GM23338 (cell line): ENCODE results near the gene ZFYVE28. TPM values are rescaled to one million over a fixed set of nuclear protein-coding genes. Genes with fewer than 3 reads are reported as not detected.

Experiments
- ATAC-seq: fragments of 200-7000 bp; cut with Tn5 transposase; 3 replicates; pipeline ENCODE4 v1.9.1; 2020
- DNase-seq: peaks from one replicate; pipeline ENCODE4 v3.0.0-alpha.2; 2015; ENCODE audit warnings: low spot score
- H2AFZ ChIP-seq: fragments of 200-600 bp; sonication (generic); 2 replicates; pipeline ENCODE4 v1.8.0; 2016; ENCODE audit warnings: antibody characterized with exemption, mild to moderate bottlenecking, moderate library complexity
- H3F3A ChIP-seq: fragments of 200-600 bp; sonication (generic); replicated peaks from 2 replicates; pipeline ENCODE4 v1.8.0; 2017; ENCODE audit warnings: antibody characterized with exemption, mixed run types, low read depth
- H3K27ac ChIP-seq: fragments of 200-600 bp; sonication (generic); 2 replicates; pipeline ENCODE4 v1.6.1; 2016; ENCODE audit warnings: low read depth
- H3K27me3 ChIP-seq: fragments of 200-600 bp; sonication (generic); 2 replicates; pipeline ENCODE4 v1.8.0; 2016; ENCODE audit warnings: mild to moderate bottlenecking, mixed run types, moderate library complexity; ENCODE audit not compliant: insufficient read depth
- H3K36me3 ChIP-seq: fragments of 200-600 bp; sonication (generic); 2 replicates; pipeline ENCODE4 v1.8.0; 2016; ENCODE audit warnings: mild to moderate bottlenecking; ENCODE audit not compliant: insufficient read depth
- H3K4me1 ChIP-seq: fragments of 200-600 bp; sonication (generic); 2 replicates; pipeline ENCODE4 v1.8.0; 2016; ENCODE audit warnings: mild to moderate bottlenecking, moderate library complexity; ENCODE audit not compliant: insufficient read depth
- H3K4me2 ChIP-seq: fragments of 200-600 bp; sonication (generic); 2 replicates; pipeline ENCODE4 v1.7.1; 2017; ENCODE audit warnings: mixed run types
- H3K4me3 ChIP-seq: fragments of 200-600 bp; sonication (generic); 2 replicates; pipeline ENCODE4 v1.6.1; 2016; ENCODE audit warnings: mixed run types
- H3K79me2 ChIP-seq: fragments of 200-600 bp; sonication (generic); replicated peaks from 2 replicates; pipeline ENCODE4 v1.8.0; 2017; ENCODE audit warnings: mild to moderate bottlenecking; ENCODE audit not compliant: insufficient read depth
- H3K9me2 ChIP-seq: fragments of 200-600 bp; sonication (generic); 2 replicates; pipeline ENCODE4 v1.8.0; 2017; ENCODE audit not compliant: insufficient read depth
- H4K20me1 ChIP-seq: fragments of 200-600 bp; sonication (generic); replicated peaks from 2 replicates; pipeline ENCODE4 v1.8.0; 2017; ENCODE audit warnings: mild to moderate bottlenecking; ENCODE audit not compliant: insufficient read depth
- H3K27ac Mint-ChIP-seq: 2 replicates; pipeline ENCODE4 v1.8.0; 2020; ENCODE audit warnings: inconsistent platforms, mild to moderate bottlenecking, moderate library complexity, mixed read lengths
- H3K27me3 Mint-ChIP-seq: 3 replicates; pipeline ENCODE4 v1.8.0; 2022; ENCODE audit warnings: low read depth, mild to moderate bottlenecking, moderate library complexity, mixed read lengths, inconsistent platforms; ENCODE audit not compliant: insufficient read depth, poor library complexity
- H3K36me3 Mint-ChIP-seq: 3 replicates; pipeline ENCODE4 v1.8.0; 2021; ENCODE audit warnings: low read depth, mild to moderate bottlenecking, inconsistent platforms, moderate library complexity, mixed read lengths
- H3K4me1 Mint-ChIP-seq: 3 replicates; pipeline ENCODE4 v1.8.0; 2020; ENCODE audit warnings: mild to moderate bottlenecking, inconsistent platforms, mixed read lengths
- H3K4me3 Mint-ChIP-seq: 3 replicates; pipeline ENCODE4 v1.8.0; 2021; ENCODE audit warnings: moderate library complexity, mild to moderate bottlenecking, inconsistent platforms, mixed read lengths
- H3K9me3 Mint-ChIP-seq: 3 replicates; pipeline ENCODE4 v1.8.0; 2020; ENCODE audit warnings: moderate library complexity, mild to moderate bottlenecking, inconsistent platforms, mixed read lengths
- CREB1 ChIP-seq: fragments of 250-450 bp; sonication (Bioruptor Pico); IDR thresholded peaks from 2 replicates; pipeline ENCODE4 v1.5.0; 2020; ENCODE audit warnings: low read depth, mild to moderate bottlenecking, moderate library complexity
- CTCF ChIP-seq, 2 experiments: fragments of 200-600 bp in 1 of 2; sonication (generic) in 1 of 2; conservative IDR thresholded peaks; 2 replicates each; pipeline versions ENCODE4 v1.5.1 to v1.6.1; 2016 to 2017; ENCODE audit warnings: antibody characterized with exemption in 2 of 2, low read depth in 2 of 2, mild to moderate bottlenecking in 2 of 2, moderate library complexity in 1 of 2
- ETS1 ChIP-seq: IDR thresholded peaks from 2 replicates; pipeline ENCODE4 v1.6.1; 2016; ENCODE audit warnings: antibody characterized with exemption
- EZH2 ChIP-seq: fragments of 200-600 bp; sonication (generic); IDR thresholded peaks from one replicate; pipeline ENCODE4 v1.8.0; 2017; ENCODE audit warnings: antibody characterized with exemption, mild to moderate bottlenecking, low read depth; ENCODE audit not compliant: unreplicated experiment
- EZH2phosphoT487 ChIP-seq: fragments of 200-600 bp; sonication (generic); IDR thresholded peaks from one replicate; pipeline ENCODE4 v1.8.1; 2018; ENCODE audit warnings: antibody characterized with exemption; ENCODE audit not compliant: unreplicated experiment
- JUNB ChIP-seq: IDR thresholded peaks from one replicate; pipeline ENCODE4 v1.6.1; 2016; ENCODE audit warnings: antibody characterized with exemption; ENCODE audit not compliant: unreplicated experiment
- NANOG ChIP-seq: IDR thresholded peaks from 2 replicates; pipeline ENCODE4 v1.6.1; 2016; ENCODE audit warnings: antibody characterized with exemption, borderline replicate concordance
- POLR2AphosphoS5 ChIP-seq: IDR thresholded peaks from 2 replicates; pipeline ENCODE4 v1.6.1; 2016; ENCODE audit warnings: antibody characterized with exemption, low read depth
- REST ChIP-seq: IDR thresholded peaks from one replicate; pipeline ENCODE4 v1.6.1; 2018; ENCODE audit warnings: antibody characterized with exemption; ENCODE audit not compliant: unreplicated experiment
- STAT1 ChIP-seq: IDR thresholded peaks from one replicate; pipeline ENCODE4 v1.6.1; 2016; ENCODE audit warnings: antibody characterized with exemption; ENCODE audit not compliant: unreplicated experiment
- ZNF114 ChIP-seq: fragments of 250-450 bp; sonication (Bioruptor Pico); IDR thresholded peaks from 2 replicates; pipeline ENCODE4 v1.5.0; 2020; ENCODE audit warnings: mild to moderate bottlenecking, moderate library complexity
- ZNF331 ChIP-seq: fragments of 250-450 bp; sonication (Bioruptor Pico); IDR thresholded peaks from 2 replicates; pipeline ENCODE4 v1.5.0; 2020; ENCODE audit warnings: low read depth, mild to moderate bottlenecking, moderate library complexity
- ZNF462 ChIP-seq: fragments of 250-450 bp; sonication (Bioruptor Pico); IDR thresholded peaks from 2 replicates; pipeline ENCODE4 v1.5.0; 2020; ENCODE audit warnings: mild to moderate bottlenecking, moderate library complexity
- polyA plus RNA-seq: library from polyadenylated mRNA; unstranded; fragments of >200 nt; fragmentation: Nextera tagmentation; extraction: Ambion mirVana; gene quantifications from 2 replicates; pipeline ENCODE4 v1.2.1, GENCODE V29; 2016
- total RNA-seq: library from RNA; depleted of rRNA; stranded (reverse); fragments of >200 nt; shearing (Covaris generic); gene quantifications from 2 replicates; pipeline ENCODE4 v1.2.3, GENCODE V29; 2014

ZFYVE28 gene
- total and polyA plus RNA-seq, 2 experiments from 2014 or later = 2.6 to 4.6 TPM

- Histone ChIP-seq H3K4me1 (no peaks in the 10 kb centered on the region), H3K27ac (no peak overlapping the region), H4K20me1 (no peaks in the 10 kb centered on the region), H3K4me2 (no peak overlapping the region), H2AFZ (no peak overlapping the region), H3K27me3 (no peaks in the 10 kb centered on the region), H3K36me3 (no peaks in the 10 kb centered on the region), H3K4me3 (no peak overlapping the region), H3F3A (no peaks in the 10 kb centered on the region), H3K9me2 (no peaks in the 10 kb centered on the region), H3K79me2 (no peaks in the 10 kb centered on the region)
- Mint-ChIP-seq H3K4me3 (no peak overlapping the region), H3K36me3 (peaks cover 6% of the 10 kb centered on the region; the same call in 2 of the 3 replicates), H3K9me3 (peaks cover 23% of the 10 kb centered on the region), H3K27me3 (peaks cover 4% of the 10 kb centered on the region), H3K27ac (no peak overlapping the region), H3K4me1 (peaks cover 2% of the 10 kb centered on the region; the same call in 1 of the 3 replicates)
- no peak for DNase-seq
- ATAC-seq = no peak
- TF ChIP-seq EZH2phosphoT487 (no peak), EZH2 (no peak), ZNF331 (no peak), ETS1 (no peak), POLR2AphosphoS5 (no peak), CREB1 (CRISPR knock-in tag) (no peak), ZNF114 (no peak), NANOG (no peak), ZNF462 (CRISPR knock-in tag) (no peak), REST (no peak), JUNB (no peak), CTCF (conservative IDR thresholded peaks at IDR 0.05; ENCODE audit: low read depth in 2 of 2) (no peak), STAT1 (no peak)
These were observed 112.5 kb downstream of the ZFYVE28 start for GRCh38 chr4:2305766-2306501.
